SK-N-SH treated with all-trans-retinoic acid at 6 μM for 48 hours (cell line): Measurements from ENCODE around the gene TUBB6.

Experiments
- ARNTL ChIP-seq: fragments of 450-650 bp; formaldehyde crosslinking; IDR thresholded peaks from 2 replicates; pipeline ENCODE4 v1.5.0; 2020; ENCODE audit warnings: low read depth, mild to moderate bottlenecking, moderate library complexity, borderline replicate concordance
- TCF4 ChIP-seq: fragments of 250-450 bp; sonication (Bioruptor Pico); IDR thresholded peaks from 2 replicates; pipeline ENCODE4 v1.8.0; 2021; ENCODE audit warnings: mild to moderate bottlenecking, moderate library complexity, borderline replicate concordance
- TOX ChIP-seq: fragments of 250-450 bp; sonication (Bioruptor Pico); IDR thresholded peaks from 2 replicates; pipeline ENCODE4 v1.8.0; 2021; ENCODE audit warnings: mild to moderate bottlenecking, moderate library complexity, borderline replicate concordance
- ZFP30 ChIP-seq: fragments of 450-650 bp; formaldehyde crosslinking; IDR thresholded peaks from 2 replicates; pipeline ENCODE4 v1.5.0; 2022; ENCODE audit warnings: mild to moderate bottlenecking, moderate library complexity
- TF ChIP-seq, protein P1 (sequence below): fragments of 250-450 bp; sonication (Bioruptor Pico); IDR thresholded peaks from 2 replicates; pipeline ENCODE4 v1.8.0; 2020; ENCODE audit warnings: mild to moderate bottlenecking, moderate library complexity, borderline replicate concordance

DNA sequence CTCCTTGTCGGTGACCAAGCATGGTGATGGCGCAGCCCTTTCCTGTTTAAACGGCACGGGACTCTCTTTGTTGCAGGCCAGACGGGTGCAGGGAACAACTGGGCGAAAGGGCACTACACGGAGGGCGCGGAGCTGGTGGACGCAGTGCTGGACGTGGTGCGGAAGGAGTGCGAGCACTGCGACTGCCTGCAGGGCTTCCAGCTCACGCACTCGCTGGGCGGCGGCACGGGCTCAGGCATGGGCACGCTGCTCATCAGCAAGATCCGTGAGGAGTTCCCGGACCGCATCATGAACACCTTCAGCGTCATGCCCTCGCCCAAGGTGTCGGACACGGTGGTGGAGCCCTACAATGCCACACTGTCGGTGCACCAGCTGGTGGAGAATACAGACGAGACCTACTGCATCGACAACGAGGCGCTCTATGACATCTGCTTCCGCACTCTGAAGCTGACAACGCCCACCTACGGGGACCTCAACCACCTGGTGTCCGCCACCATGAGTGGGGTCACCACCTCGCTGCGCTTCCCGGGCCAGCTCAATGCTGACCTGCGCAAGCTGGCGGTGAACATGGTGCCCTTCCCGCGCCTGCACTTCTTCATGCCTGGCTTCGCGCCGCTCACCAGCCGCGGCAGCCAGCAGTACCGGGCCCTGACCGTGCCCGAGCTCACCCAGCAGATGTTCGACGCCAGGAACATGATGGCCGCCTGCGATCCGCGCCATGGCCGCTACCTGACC, 17.1 kb downstream of the TUBB6 start:
- TF ChIP-seq TCF4 (no peak), ZFP30 (CRISPR knock-in tag) (no peak), TOX (CRISPR knock-in tag) (no peak), ARNTL (CRISPR knock-in tag) (no peak)
- TF ChIP-seq, protein P1, sequence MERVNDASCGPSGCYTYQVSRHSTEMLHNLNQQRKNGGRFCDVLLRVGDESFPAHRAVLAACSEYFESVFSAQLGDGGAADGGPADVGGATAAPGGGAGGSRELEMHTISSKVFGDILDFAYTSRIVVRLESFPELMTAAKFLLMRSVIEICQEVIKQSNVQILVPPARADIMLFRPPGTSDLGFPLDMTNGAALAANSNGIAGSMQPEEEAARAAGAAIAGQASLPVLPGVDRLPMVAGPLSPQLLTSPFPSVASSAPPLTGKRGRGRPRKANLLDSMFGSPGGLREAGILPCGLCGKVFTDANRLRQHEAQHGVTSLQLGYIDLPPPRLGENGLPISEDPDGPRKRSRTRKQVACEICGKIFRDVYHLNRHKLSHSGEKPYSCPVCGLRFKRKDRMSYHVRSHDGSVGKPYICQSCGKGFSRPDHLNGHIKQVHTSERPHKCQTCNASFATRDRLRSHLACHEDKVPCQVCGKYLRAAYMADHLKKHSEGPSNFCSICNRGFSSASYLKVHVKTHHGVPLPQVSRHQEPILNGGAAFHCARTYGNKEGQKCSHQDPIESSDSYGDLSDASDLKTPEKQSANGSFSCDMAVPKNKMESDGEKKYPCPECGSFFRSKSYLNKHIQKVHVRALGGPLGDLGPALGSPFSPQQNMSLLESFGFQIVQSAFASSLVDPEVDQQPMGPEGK (CRISPR knock-in tag), result no peak
